Tongue (tissue), 2 donors: ENCODE data around the gene CLCA4. TPM values are rescaled to one million over a fixed set of nuclear protein-coding genes. Genes with fewer than 3 reads are reported as not detected.

ENCODE experiments used
- DNase-seq: peaks from one replicate; pipeline ENCODE4 v3.0.0-alpha.2; 2015
- total RNA-seq: library from RNA; depleted of rRNA; stranded (reverse); fragments of >200 nt; gene quantifications from one replicate; pipeline ENCODE4 v1.2.3, GENCODE V29; 2014

Gene CLCA4
- 1.7 TPM for total RNA-seq

GRCh38 chr1:86546787-86547221 lies at the start of gene CLCA4:
CLCA4 (plus strand) TSS chr1:86547078; CDS start chr1:86547120, 42 bp downstream.
- DNase-seq = no peak

- DNase-seq = no peak
Measured at GRCh38 chr1:86498281-86498680, 48.6 kb upstream of the CLCA4 start.

- no peak for DNase-seq
Measured at GRCh38 chr1:86499987-86500593, 46.8 kb upstream of the CLCA4 start.

GRCh38 chr1:86500714-86501113 lies 46.2 kb upstream of the CLCA4 start:
- DNase-seq = no peak

- peak; percentile 24 for DNase-seq
Measured at GRCh38 chr1:86502125-86502646, 44.7 kb upstream of the CLCA4 start.

- peak; percentile 27 for DNase-seq
Measured at GRCh38 chr1:86502721-86503405, 44.0 kb upstream of the CLCA4 start.

GRCh38 chr1:86503406-86504136 lies 43.3 kb upstream of the CLCA4 start:
- peak; percentile 43 for DNase-seq

- no peak for DNase-seq
Measured at GRCh38 chr1:86504137-86504479, 42.8 kb upstream of the CLCA4 start.

GRCh38 chr1:86504895-86505563 lies 41.8 kb upstream of the CLCA4 start:
- DNase-seq = peak; percentile 52

GRCh38 chr1:86505564-86505902 lies 41.3 kb upstream of the CLCA4 start:
- no peak for DNase-seq

- DNase-seq = no peak
Measured at GRCh38 chr1:86507935-86508582, 38.8 kb upstream of the CLCA4 start.

- DNase-seq = no peak
Measured at GRCh38 chr1:86508583-86508969, 38.3 kb upstream of the CLCA4 start.

GRCh38 chr1:86515597-86515996 lies 31.3 kb upstream of the CLCA4 start:
- DNase-seq = no peak

GRCh38 chr1:86516335-86516734 lies 30.5 kb upstream of the CLCA4 start:
- DNase-seq = no peak

- DNase-seq = no peak
Measured at GRCh38 chr1:86517336-86517735, 29.5 kb upstream of the CLCA4 start.

- DNase-seq = no peak
Measured at GRCh38 chr1:86520789-86521521, 25.9 kb upstream of the CLCA4 start.

GRCh38 chr1:86521522-86521891 lies 25.4 kb upstream of the CLCA4 start:
- no peak for DNase-seq

GRCh38 chr1:86522240-86522639 lies 24.6 kb upstream of the CLCA4 start:
- DNase-seq = no peak

- no peak for DNase-seq
Measured at GRCh38 chr1:86523670-86524354, 23.1 kb upstream of the CLCA4 start.

- no peak for DNase-seq
Measured at GRCh38 chr1:86527306-86527705, 19.6 kb upstream of the CLCA4 start.

GRCh38 chr1:86530211-86530845 lies 16.6 kb upstream of the CLCA4 start:
- no peak for DNase-seq
